SHP77 treated with DMSO at 0.1 percent for 48 hours (cell line): ENCODE measurements around the gene RHOG.
"Not testable (repeated sequence)": the region's sequence is repeated elsewhere in the genome, so short reads cannot be mapped to it uniquely, and the experiment has no call there.

Experiments
- DNase-seq: peaks from one replicate; lab custom pipeline; 2025; lab: John Stamatoyannopoulos, UW

RHOG gene

DNA sequence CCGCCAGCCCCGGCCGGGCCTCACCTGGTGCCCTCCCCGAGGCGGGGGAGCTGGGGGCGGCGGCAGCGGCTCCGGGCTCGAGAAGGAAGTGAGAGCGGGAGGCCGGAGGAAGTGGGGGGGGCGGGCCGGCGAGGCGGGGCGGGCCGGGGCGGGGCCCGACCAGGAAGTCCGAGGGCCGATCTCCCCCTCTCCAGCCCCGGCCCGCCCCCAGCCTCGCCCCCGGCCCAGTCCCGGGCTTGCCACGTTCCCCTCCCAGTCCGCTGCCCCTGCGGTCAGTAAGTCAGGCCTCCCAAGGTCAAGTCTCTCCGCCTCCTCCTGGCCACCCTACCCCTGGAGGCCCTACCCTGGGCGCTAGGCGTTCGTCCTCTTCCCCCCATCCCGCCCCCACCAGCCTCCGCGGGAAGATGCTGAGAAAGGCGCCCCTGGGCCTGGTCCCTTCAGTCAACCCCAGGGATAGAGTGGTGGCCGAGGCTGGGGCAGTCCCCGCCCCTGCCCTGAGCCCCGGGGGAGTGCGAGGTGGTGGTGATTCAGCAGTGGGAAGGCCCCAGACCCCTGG lies at the start of gene RHOG:
RHOG (minus strand) TSS at position 90 of the 556 bp plus-strand sequence. CDS start 12,821 bp downstream, outside the sequence.
- DNase-seq = peak; percentile 52

DNA sequence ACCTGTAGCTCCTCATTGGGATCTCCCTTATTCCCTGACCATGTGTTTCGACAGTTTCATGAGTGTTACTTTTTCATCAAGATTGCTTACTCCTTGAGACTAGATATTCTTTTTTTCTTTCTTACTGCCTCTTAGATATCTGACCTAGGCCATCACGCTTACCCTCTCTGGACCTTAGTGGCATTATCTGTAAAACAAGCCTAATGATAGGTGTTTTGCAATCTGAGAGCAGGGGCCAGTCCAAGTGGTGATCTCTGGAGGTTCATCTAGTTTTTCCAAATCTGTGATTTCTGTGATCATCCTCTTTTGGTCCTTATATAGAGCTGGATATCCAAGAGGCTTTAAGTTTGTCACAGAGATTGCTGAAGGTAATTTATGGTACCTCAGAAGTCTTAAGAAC lies 49.3 kb upstream of the RHOG start:
- DNase-seq = no peak

DNA sequence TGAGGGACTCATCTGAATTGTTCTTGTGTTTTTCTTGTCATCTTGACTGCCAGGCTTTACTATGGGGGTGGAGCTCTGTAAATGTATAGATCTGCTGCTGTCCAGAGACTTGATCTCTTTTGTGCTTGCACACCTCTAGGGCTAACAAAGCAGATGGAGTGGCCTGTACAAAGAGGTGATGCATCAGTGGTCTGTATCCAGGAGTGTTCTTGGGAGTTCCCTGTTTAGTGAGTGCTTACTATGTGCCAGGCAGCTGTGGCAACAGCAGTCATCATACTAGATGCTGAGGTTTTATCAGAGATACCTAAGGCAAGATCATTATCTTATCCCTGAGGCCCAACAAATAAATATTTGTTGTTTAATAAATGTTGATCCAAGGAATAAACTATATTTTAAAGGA lies 48.1 kb upstream of the RHOG start:
- no peak for DNase-seq

DNA sequence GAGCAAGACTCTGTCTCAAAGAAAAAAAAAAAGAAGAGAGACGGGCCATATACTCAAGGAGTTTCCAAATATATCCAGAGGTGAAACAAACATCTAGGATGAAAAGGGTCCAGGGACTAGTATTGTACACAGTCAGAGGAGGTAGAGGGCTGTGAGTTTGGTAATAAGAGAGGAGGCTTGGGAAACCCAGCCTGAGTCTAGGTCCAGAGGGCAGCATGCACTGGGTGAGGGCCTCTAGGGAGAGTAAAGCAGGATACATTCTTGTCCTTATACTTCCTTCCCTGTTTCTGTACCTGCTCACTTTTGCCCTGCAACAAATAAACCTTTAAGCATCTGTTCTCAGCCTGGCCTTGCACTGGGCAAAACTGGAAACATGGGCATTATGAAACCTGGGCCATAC lies 46.2 kb upstream of the RHOG start:
- DNase-seq = no peak

DNA sequence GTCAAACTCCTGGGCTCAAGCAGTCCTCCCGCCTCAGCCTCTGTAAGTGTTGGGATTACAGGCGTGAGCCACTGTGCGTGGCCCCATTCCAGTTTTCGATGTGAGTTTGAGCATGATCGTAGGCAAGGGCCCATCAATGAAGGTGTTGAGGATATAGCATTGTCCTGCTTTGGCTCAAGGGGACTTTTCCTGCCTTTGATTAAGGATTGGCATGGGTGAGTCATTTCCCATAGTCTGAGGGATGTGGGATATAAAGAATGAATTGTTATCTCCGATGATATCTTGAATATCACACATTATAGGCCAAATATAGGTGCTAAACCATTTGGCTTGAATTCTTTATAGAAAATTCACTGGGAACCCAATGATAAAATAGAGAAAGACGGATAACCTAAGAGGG lies 45.1 kb upstream of the RHOG start:
- DNase-seq = no peak

DNA sequence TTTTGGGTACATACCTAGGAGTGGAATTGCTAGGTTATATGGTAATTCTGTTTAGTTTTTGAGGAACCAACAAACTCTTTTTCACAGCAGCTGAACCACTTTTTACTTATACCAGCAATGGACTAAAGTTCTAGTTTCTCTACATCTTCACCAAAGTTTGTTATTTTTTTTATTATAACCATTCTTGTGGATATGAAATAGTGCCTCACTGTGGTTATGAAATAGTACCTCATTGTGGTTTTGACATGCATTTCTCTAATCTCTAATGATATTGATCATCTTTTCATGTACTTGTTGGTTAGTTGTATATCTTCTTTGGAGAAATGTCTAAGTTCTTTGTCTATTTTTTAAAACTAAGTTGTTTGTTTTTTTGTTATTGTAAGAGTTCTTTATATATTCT lies 41.9 kb upstream of the RHOG start:
- no peak for DNase-seq

DNA sequence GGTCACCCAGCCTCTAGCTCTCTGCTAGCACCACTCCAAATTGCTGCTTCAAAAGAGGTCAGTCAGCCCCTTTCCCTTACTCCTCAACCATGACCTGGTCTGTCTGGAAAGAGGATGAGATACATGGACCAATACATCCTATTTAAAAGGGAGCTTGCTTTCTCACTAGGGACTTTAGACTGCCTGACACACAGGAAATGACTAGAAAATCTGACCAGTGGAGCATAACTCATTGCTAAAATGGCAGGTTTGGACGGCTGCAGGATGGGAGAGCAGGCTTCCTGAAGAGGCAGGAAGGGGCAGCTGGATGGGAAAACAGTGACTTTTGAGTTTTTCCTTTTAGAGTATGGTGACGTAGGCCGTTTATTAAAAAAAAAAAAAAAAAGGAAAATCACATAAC lies 40.0 kb upstream of the RHOG start:
- no peak for DNase-seq

DNA sequence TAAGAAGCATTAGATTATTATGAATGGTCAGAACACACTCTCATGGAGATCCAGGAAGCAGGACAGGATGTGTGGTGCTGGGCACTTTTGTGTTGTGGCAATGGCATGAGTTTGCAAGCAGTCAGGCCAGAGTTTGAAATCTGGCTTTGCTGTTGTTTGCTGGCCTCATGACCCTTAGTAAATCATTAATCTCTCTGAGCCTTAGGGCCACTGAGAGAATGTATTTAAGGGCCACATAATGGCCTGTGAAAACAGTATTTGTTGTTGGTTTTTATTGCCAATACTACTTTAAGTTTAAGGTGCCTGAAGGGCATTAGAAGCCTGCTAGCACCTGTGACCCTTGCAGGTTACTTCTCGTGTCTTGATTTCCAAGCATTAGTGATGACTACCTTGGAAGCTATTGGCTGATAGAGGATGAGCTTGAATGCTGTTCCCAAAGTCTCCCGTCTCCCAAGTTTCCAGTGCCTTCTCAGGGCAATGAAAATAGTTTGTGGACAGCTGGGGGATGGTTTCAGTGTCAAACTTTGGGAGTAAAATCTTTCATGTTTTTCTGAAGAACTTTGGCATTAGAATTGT lies 39.3 kb upstream of the RHOG start:
- DNase-seq = no peak

DNA sequence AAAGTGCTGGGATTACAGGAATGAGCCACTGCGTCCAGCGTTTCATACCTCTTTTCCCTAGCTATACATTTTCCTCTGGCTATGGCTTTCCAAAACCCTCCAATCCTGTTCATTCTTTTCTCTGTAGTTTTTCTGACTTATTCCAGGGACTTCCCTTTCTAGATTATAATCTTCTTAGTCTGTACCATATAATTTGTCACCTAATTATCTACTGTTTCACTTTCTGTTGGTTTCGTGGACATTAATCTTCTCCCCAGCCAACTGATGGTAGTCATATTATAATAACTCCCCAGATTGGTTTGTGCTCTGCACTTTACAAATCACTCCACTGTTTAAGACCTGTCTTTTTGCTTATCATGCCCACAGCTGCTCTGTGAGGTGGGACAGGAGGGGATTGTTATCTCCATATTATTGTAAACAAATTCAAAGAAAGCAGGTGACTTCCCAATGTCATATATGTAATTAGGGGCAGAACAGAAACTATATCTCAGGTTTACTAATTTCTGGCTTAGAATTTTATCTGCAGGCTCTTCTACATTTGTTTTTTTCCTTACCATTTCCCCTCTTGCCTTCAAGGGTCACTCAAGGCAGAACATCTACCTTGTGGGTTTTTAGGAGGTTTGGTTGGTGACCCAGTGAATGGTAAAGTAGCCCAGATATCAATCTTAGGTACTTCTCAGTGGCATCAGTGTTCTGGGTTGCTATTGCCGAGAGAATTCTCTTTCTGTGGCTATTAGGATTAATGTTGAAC lies 38.6 kb upstream of the RHOG start:
- DNase-seq = no peak

DNA sequence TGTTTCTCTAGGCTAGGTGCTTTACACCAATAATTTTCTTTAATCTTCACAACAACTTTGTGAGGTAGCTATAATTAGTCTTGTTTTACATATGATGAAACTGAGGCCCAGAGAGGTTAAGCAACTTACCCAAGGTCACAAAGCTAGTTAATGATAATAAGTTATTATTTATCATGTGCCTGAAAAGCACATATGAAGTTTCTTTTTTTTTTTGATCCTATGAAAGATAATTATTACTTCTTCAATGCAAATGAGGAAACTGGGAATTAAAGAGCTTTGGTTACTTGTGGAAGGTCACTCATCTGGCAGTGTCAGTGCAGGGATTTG lies 37.5 kb upstream of the RHOG start:
- DNase-seq = no peak

DNA sequence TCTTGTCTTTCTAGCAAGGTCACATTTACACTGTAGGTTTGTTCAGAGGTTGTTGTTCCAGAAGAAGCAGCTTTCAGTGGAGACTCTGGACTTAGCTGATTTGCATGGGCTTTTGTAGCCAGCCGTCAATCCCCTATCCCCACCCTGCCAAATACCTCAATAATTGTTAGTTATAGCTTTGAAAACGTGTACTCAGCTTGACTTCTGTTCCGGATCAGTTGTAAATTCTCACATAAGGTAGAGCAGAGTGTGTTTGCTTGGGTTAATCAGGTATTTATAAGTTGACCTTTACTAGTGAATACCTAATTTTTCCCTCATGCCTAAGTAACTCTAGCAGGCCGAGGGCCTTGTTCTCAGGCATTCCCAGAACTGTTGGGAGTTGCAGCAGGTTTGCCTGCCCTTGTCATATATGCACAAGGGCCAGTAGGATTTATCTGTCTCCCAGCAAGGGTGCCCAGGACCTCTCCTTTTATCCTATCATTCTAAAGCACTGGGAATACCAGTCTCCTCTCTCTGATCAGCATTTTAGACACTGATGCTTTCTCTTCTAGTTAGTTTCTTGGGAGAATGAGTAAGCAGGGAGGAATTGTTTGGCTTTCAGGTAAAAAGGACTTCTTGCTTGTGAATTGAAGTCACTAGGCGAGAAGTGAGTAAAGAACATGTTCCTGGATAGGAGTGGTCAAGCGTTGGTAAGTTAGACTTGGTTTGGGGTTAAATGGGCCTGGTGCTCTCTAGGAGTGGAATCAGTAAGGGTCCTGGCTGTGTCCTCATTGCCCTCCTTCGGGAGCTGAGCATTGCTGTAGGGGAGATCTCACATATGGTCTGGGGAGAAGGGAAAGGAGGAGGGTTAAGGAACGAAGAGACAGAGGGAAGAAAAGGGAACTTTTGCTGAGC lies 36.9 kb upstream of the RHOG start:
- DNase-seq = no peak

DNA sequence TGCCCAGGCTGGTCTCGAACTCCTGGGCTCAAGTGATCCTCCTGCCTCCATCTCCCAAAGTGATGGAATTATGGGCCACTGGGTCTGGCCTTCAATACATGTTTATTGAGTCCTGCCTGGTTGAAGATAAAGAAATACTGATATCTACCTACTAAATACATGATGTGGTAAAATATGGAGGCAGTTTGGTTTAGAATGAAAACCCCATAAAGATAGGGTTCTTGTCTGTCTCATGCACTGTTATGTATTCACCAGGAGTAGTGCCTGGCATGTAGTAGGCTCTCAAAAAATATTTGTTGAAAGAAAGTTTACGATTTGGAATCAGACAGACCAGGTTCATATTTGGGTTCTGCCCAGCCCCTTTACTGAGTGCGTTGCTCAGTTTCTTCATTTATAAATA lies 35.9 kb upstream of the RHOG start:
- DNase-seq = no peak

DNA sequence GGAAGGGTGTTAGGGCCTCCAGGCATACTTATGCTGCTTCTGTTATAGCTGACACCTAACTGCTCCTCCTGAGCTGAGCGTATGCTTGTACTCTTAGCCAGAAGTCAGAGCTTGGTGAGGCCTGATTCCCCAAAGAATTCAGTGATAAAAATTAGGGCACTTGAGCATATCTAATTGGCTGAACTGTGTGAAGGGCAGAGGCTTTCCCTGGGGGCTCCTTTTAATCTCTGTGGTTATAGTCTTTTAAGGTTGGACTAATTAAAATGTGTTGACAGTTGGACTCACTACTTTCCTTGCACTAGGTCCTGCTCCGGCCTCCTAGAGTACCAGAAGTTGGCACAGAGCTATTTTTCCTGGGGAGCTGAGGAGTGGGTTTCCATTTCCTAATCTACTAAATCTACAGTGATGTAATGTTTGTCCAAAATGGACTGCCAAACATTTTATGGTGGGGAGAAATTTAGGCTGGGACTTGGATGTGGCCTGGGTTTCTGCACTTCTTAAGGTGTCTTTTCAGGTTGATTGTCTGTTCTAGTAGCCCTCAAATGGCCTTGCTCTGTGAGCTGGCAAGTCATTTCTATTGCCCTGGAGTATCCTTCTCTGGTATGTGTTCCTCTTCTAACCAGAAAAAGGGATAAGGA lies 33.1 kb upstream of the RHOG start:
- no peak for DNase-seq

DNA sequence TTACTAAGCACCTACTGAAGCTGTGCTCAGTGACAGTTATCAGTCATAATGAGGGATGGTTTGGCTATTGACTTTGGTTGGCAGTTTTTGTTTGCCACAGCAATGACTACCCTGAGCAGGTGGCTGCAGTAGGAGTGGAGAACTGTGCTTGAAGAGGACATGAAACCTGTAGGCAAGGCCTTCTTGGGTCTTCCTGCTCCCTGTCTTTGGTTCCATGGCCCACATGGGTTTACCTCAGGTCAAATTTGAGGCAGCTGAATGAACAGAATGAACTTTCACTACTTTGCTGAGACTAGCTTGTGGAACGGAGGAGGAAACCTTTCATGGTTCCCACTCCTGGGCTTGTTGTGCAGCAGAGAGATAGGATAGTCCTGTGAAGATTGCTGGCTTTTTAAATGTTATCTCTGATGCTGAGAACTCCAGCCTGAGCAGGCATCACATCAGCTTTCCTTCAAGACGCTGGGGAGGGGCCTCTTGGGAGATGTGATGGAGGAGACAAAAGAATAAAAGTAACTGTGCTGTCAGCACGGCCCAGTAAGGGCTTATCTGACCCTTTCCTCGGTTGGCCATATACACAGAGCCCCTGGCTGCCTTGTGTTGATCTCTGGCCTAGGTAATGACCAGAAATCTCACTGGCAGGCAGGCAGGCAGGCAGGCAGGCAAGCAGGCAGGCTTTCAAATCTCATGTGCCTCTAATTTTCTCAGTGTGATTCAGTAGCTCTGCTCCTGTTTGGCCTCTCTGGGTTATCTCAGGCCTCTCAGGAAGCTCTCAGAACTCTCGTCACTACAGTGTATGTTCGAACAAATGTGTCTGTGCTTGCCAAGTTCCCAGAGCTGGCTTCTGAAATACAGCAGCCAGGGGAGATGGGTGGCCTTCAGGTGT lies 26.7 kb upstream of the RHOG start:
- DNase-seq = no peak

DNA sequence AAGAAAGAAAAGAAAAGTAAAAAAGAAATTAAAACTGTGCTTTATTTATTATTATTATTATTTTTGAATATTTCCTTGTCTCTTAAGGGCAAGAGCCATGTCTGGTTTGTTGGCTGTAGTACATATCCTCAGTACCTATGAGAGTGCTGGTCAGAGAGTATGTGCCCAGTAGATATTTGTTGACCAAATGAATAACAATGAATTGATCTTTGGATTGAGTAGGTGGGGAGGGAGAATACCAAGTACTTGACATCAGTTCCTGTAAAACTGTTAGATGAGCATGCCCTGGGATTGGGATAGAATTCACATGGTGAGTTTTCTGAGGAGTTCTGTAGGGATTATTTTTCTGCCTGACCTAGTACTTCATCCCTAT lies 26.1 kb upstream of the RHOG start:
- DNase-seq = no peak

DNA sequence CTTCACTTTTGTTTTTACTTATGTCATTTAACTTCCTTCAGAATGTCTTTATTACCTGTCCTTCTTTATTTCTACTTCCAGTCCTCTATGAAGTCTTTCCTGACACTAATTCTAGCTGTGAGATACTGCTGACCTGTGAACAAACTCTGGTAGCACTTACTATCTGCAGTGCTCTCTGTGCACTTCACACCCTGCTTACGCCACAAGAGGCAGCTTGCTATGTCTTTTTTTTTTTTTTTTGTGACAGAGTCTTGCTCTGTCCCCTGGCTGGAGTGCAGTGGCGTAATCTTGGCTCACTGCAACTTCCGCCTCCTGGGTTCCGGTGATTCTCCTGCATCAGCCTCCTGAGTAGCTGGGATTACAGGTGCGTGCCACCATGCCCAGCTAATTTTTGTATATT lies 25.4 kb upstream of the RHOG start:
- DNase-seq = no peak

DNA sequence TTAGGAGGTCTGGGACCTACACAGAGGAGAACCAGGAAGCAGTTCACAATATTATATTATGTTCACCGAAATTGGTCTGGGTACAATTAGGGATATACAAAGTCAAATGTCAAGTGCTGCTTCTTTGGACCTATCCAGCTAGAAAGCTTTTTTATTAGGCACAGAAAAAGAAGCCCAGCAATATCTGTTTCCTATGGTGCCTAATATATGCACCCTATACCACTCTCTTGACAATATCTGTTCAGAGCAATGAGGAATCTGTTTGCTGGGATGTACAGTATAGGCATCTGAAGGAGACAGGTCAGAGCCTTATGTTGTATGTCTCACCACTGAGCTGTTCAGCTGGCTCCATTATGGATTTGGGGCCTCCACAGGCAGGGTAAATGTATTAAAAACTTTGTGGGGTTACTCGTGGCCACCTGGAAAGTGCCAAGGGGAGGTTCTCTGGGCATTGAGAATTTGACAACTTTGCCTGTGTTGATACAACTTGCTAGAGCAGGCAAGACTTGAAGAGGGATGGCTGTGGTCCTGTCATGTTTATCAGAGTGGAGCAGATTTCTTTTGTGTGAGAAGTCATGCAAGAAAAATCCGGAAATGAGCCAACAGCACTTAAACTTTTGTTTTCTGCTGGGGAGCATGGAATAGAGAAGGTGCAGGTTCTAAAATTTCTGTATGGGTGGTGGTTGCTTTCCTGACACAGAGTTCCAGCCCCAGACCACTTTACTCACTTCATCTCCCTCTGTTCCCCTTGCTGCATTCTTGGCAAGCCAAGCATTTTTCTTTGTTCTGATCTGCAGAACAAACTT lies 24.8 kb upstream of the RHOG start:
- DNase-seq = no peak

DNA sequence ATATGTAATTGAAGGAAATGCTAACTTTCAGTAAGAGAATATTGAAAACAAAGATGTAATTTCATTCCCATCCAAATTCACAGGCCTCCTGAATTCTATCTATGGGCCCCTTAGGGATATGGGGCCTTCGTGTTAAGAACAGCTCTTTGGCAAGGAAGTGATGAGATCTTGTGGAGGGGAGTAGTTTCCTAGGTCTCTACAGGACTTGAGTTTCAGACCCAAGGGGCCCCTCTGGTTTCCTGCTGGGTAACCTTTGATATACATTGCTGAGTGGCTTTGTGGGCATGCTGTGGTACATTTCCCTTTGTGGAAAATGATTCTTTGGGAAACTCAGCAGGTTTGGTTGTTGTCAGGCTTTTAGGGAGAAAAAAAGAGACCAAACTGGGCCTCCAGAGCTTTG lies 20.9 kb upstream of the RHOG start:
- DNase-seq = no peak

DNA sequence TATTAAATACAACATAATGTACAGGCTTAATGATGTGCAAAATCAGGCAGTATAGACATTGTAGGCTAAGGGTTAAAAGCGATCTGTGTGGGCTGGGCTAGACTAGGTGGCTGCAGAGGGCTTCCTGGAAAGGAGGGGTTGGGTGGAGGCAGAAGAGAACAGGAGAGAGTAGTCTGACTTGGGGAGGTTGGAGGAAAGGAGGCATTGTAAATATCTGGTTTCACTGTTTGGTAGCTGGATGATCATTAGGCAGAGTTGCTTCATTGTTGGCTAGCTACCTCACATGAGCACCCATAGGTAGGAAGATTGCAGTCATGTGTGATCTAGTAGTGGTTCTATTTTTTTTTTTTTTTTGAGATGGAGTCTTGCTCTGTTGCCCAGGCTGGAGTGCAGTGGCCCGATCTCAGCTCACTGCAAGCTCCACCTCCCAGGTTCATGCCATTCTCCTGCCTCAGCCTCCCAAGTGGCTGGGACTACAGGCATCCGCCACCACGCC lies 20.2 kb upstream of the RHOG start:
- not testable (repeated sequence) for DNase-seq

DNA sequence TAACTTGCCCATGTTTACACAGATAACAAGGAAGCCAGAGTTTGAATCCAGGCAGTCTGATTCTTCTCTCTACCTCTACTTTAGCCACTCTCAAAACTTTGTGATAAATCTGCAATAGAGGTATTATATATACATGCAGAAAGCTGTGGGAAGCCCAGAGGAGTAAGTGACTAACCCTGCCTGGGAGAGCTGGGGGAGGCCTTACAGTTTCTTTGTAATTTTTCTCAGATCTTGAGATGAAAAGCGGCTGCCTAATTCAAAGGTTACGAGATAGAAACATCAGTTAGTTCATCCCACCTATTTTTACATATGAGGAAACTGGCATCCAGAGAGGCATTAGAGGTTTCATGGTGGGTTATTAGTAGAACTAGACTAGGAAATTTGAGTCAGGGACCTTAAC lies 19.6 kb upstream of the RHOG start:
- no peak for DNase-seq
